Adrenal gland (tissue), 5 donors: Measurements from ENCODE around the gene CRYBB1.

Experiments used
- POLR2A ChIP-seq, 2 donors: fragments of 450-650 bp; IDR thresholded peaks; one replicate each; pipeline ENCODE4 v1.6.1; 2017; ENCODE audit warnings: antibody characterized with exemption in 2 of 2, mild to moderate bottlenecking in 2 of 2, moderate library complexity in 1 of 2
- TF ChIP-seq, protein P1 (sequence below), 6 experiments: fragments of 450-650 bp in 4 of 6; fragments of 200-600 bp in 2 of 6; sonication (generic) in 1 of 6; IDR thresholded peaks; 1 replicate in 5 of 6; 2 replicates in 1 of 6; pipeline versions ENCODE4 v1.5.1 to v1.8.0; 2016 to 2021; ENCODE audit warnings: antibody characterized with exemption in 6 of 6, mild to moderate bottlenecking in 2 of 6, moderate library complexity in 1 of 6
- donor health status: DM: no; HTN: no; CAD: no.

DNA sequence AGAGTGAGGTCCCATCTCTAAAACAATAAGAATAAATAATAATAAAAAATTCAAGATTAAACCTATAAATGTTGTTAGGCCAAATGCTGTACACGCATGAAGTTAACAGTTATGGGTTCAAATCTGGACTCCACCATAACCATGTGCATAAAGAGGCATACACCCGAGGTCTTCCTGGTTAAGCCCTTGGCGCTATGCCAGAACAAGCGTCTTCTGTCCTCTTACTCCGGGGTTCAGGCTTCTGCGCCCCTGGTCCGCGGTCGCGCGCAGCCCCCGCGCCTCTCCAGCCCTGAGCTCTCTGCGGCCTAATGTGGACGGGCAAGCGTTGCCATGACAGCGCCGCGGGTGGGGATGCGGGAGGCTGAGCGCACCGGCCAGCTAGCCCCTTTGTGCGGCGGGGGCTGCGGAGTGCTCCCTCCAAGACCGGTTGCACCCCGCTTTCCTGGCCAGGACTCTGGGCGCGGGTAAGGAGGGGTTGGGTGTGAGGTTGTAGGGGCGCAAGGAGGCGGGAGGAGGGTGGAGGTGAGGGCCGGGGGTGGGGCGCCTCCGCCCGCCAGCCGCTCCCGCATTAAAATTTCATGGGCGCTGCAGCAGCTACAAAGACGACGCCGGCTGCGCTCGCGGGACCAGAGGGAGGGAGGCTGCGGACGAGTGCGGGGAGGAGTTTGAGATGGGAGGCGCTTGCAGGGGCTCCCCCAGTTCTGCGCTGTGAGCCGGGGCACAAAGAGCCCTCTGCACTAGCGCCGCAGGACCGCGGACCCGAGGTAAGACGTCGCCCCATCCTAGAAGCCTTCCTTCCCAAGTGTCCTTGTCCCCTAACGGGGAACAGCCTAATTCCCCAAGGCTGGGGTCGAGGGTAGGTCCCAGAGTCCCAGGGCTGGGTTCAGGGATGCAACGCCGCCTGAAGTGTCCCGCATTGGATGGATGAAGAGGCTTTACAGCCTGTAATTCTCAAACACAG, 39.3 kb upstream of the CRYBB1 start, which contains the start of gene MIAT:
- TF ChIP-seq, protein P1, sequence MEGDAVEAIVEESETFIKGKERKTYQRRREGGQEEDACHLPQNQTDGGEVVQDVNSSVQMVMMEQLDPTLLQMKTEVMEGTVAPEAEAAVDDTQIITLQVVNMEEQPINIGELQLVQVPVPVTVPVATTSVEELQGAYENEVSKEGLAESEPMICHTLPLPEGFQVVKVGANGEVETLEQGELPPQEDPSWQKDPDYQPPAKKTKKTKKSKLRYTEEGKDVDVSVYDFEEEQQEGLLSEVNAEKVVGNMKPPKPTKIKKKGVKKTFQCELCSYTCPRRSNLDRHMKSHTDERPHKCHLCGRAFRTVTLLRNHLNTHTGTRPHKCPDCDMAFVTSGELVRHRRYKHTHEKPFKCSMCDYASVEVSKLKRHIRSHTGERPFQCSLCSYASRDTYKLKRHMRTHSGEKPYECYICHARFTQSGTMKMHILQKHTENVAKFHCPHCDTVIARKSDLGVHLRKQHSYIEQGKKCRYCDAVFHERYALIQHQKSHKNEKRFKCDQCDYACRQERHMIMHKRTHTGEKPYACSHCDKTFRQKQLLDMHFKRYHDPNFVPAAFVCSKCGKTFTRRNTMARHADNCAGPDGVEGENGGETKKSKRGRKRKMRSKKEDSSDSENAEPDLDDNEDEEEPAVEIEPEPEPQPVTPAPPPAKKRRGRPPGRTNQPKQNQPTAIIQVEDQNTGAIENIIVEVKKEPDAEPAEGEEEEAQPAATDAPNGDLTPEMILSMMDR (IDR thresholded peaks at IDR 0.05) = no peak
- TF ChIP-seq POLR2A (IDR thresholded peaks at IDR 0.05) = no peak
